GM18520 (cell line): Measurements from ENCODE around the gene B4GALT1.

Experiments used
- ATAC-seq: cut with Tn5 transposase; IDR thresholded peaks from one replicate; pipeline ENCODE4 v1.9.1; 2021; ENCODE audit not compliant: unreplicated experiment

The B4GALT1 gene

GRCh38 chr9:33124751-33125381 is 42.3 kb downstream of the B4GALT1 start:
- no peak for ATAC-seq

DNA sequence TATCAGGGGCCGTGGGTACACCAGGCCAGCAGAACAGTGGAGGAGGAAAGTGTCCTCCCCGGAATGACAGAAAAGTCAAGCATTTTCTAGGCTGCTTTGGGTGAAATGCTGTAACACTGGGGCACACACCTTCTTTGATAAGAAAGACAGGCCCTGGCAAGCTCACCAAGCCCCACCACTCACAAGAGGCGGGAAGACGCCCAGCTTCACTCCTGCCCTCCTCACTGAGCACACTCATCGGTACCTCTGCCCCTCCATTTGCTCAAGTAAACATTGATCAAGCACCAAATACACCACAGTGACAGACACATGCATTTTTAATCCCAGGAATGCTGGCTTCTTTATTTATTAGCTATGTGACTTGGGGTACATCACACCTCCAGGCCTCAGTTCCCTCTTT is 43.1 kb downstream of the B4GALT1 start:
- no peak for ATAC-seq

DNA sequence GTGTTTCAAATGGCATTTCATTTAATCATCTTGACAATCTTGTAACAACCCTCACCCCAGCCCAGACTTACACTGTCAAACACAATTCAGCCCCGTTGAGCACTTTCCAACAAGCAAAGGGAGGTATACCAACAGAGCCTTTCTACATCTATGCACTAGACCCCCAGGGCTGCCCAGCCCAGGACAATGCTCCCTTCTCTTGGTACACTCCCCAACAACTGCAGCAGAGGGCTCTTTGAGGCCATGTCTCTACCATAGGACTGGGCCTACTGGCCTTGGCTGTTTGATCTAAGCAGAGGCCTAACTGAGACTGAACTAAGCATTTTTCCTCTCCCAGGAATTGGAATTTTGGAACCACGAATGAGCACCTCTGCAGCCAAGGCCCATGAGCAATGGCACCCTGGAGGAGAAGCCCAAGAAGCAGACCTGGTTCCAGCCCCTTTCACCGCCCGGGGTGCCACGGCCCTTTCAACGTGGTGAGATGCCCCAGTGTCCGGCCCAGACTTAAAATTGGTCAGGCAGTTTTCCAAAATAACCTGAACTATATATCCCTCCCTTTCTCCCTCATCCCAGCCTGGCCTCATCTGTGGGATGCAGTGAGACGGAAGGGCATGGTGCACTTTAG is 43.6 kb downstream of the B4GALT1 start:
- no peak for ATAC-seq

- ATAC-seq, result no peak
Measured at GRCh38 chr9:33120620-33121019, 46.5 kb downstream of the B4GALT1 start.

DNA sequence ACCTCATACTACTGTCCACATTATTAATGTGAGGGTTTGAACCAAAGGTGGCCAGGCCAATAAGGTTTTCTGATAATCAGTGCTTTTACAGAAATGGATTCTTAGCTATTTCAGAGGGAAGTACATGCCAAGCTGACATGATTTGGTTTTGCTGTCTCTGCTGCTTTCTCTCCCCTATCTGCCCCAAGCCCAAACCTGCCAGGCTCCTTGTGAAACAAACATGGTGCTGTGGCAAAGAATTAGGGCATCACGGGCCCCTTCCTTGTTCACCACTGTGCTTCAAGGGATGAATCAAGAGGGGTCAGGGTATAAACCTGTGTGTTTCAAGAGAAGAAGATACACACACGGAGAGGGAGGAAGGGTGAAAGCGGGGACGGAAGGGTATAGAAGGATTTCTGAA is 49.3 kb downstream of the B4GALT1 start:
- no peak for ATAC-seq

- no peak for ATAC-seq
Measured at GRCh38 chr9:33117306-33117705, 49.8 kb downstream of the B4GALT1 start.

DNA sequence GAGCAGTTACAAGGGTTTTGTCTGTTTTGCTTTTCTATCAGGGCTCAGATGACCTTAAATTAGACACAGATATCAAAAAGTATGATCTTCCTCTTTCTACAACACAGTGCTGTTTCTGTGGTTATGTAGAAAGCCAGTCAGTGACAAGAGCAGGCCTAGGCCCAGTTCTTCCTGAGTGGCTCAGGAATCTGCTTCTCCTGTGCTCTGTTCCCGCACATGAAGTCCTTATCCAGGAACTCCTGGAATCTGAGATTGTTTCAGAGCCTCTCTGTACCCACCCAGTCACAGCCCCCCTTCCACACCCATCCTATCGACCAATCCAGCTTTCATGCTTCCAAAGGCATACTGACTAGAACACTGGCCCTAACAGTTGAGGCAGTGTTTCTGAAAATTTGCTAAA is 50.3 kb downstream of the B4GALT1 start:
- ATAC-seq, result no peak

GRCh38 chr9:33114746-33115145 is 52.4 kb downstream of the B4GALT1 start:
- no peak for ATAC-seq

DNA sequence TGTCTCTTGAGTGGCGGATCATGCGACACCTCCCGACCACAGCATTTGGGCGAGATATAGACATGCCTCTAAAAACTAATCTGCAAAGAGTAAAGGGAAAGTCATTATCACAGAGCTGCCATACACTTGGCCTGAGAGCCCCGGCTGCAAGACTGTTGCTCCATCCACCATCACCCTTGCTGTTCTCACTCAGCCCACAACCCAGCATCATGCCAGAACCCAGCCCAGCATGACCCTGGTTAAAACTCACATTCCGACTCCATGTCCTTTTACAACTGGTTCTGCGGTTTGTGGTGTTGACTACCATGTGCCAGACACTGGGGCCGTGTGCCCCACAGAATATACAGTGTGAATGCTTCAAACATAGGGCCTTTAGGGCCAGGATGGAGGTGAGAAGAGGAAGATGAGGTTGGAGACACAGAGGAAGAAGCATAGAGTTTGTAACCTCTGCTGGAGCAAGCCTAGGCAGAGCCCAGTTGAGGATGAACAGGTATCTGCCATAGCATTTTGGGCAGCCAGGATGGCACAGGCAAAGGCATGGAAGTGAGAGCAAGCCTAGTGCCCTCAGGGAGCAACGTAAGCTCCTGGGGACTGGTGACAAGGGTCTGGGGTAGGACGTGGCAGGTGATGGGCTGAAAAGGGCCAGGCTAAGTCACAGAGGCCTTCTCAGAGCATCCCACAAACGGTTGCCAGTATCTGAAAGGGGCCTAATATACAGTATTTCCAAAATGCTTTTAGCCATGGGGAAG is 53.2 kb downstream of the B4GALT1 start:
- ATAC-seq, result no peak

GRCh38 chr9:33112094-33112493 is 55.0 kb downstream of the B4GALT1 start:
- ATAC-seq, result no peak

DNA sequence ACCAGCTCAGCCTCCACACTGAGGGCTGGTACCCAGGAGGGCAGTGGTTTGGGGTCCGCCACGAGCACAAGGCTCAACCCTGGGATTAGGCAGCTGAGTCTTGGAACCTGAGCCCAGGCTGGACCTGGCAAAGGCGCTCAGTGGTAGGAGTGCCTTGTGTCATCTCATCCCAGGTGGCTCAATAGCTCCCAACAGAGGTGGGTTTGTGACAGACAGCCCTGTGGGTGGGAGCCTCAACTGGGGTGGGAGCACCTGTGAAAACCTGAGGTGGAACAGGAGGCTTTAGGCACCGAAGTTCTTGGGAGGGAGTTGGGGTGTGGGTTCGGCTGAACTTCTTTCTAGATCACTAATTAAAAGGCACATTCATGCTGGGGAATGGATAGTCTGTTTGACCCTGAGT is 55.5 kb downstream of the B4GALT1 start:
- ATAC-seq, result no peak

- no peak for ATAC-seq
Measured at GRCh38 chr9:33110686-33111085, 56.5 kb downstream of the B4GALT1 start.

- ATAC-seq, result no peak
Measured at GRCh38 chr9:33109850-33110595, 57.1 kb downstream of the B4GALT1 start.

- ATAC-seq, result no peak
Measured at GRCh38 chr9:33109097-33109496, 58.0 kb downstream of the B4GALT1 start.

DNA sequence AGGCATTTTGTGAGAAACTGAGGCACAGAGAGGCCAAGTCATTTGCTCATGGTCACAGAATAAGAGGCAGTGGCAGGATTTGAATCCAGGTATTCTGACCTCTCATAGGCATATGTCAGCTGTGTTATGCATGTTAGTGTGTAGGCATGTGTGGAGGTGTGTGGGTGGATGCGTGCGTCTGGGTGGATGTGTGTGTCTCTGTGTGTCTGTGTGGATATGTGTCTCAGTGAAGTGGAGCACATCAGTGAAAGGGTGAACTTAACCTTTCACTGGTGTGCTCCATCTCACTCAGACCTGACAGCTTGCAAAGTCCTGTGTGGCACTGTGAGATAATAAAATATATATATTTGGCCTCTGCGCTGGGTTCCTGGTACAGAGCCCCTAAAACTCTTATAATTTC is 58.7 kb downstream of the B4GALT1 start:
- ATAC-seq, result no peak

DNA sequence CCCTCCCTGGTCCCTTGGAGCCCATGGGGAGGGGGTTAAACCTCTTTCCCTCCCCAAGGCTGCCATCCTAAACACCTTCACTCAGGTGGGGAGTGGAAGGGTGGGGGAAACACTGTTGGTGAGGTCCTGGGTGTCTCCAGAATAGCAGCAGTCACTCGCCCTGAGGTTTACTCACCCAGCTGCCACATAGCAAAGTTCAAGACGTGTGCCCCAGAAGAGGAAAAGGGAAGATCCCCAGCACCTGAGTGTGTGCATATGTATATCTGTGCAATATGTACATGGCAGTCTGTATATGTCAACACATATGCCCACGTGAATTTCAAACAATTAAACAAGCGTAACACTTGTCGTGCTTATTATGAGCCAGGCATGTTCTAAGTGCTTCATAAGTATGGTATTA is 59.4 kb downstream of the B4GALT1 start:
- ATAC-seq, result no peak

DNA sequence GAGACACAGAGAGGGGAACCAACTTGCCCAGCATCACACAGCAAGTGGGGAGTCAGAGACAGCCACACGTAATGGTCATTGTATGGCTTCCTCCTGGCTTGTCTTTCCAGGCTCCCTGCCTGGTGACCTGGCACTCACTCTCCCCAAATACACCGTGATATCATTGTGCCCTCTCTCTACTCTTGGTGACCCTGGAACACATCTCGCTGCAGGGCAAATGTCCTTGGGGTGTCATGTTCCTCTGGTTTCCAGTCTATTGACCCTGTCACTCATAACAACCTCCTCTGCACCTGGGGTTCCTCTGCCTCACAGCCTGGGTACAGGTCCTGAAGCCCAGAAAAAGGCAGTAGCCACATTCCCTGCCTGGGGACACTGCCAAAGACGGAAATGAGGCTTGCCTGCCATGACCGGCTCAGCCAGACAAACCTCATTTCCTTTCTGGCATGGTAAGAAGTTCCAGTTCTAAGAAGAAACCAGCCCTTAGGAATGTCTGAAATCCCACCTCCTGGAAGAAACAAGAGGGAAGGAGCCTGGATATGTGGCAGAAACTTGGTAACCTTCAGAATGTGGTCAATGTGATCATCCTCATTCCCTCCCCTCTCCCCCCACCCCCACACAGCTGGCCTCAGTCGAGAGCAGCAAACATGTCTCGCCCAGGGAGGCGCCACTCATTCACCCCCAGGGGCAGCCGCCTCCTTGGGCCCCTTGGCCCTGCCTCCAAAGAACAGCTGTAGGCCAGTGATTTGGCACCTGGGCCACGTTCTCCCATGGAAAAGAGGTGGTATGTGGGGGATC is 60.1 kb downstream of the B4GALT1 start:
- no peak for ATAC-seq

GRCh38 chr9:33106372-33106771 is 60.8 kb downstream of the B4GALT1 start:
- no peak for ATAC-seq

- ATAC-seq, result no peak
Measured at GRCh38 chr9:33105959-33106358, 61.2 kb downstream of the B4GALT1 start.

- no peak for ATAC-seq
Measured at GRCh38 chr9:33105504-33105903, 61.6 kb downstream of the B4GALT1 start.

GRCh38 chr9:33104401-33104800 is 62.7 kb downstream of the B4GALT1 start:
- no peak for ATAC-seq
